Frontal cortex (tissue), 4 donors: ENCODE data around the gene ZNF609. TPM values are rescaled to one million over a fixed set of nuclear protein-coding genes. Genes with fewer than 3 reads are reported as not detected.

Experiments
- DNase-seq, 2 donors: peaks; one replicate each; pipeline ENCODE4 v3.0.0; 2012; ENCODE audit warnings: low spot score in 2 of 2
- FAIRE-seq: peaks from 2 replicates; lab custom pipeline; 2012; peaks lifted over from hg19 to GRCh38; lab: Jason Lieb, UNC
- total RNA-seq: library from RNA; depleted of rRNA; stranded (reverse); fragments of >200 nt; gene quantifications from one replicate; pipeline ENCODE4 v1.2.3, GENCODE V29; 2014
- donor health status: control.
- donor health status: control.
- donor health status: control.

Gene ZNF609
- total RNA-seq, 1 donor from 2014 or later = 26.9 TPM

- FAIRE-seq (no peak), DNase-seq (no peak)
These were observed 6.7 kb upstream of the ZNF609 start for GRCh38 chr15:64453689-64454037.

- no peak for DNase-seq
- no peak for FAIRE-seq
These were observed 6.1 kb upstream of the ZNF609 start for GRCh38 chr15:64454282-64454681.

- FAIRE-seq = no peak
- no peak for DNase-seq
These were observed 4.4 kb upstream of the ZNF609 start for GRCh38 chr15:64455961-64456371.

GRCh38 chr15:64456634-64457108, 3.7 kb upstream of the ZNF609 start:
- no peak for DNase-seq
- no peak for FAIRE-seq

GRCh38 chr15:64459066-64459781, 1.2 kb upstream of the ZNF609 start:
- no peak for FAIRE-seq
- no peak for DNase-seq

- peak; percentile 50 to 64 for DNase-seq
- no peak for FAIRE-seq
These were observed 644 bp downstream of the ZNF609 start for GRCh38 chr15:64460724-64461720.

- FAIRE-seq (no peak), DNase-seq (peak in 1 of 2 donors; percentile 58)
These were observed 1.4 kb downstream of the ZNF609 start for GRCh38 chr15:64461721-64462162.

GRCh38 chr15:64462492-64462891, 2.1 kb downstream of the ZNF609 start:
- FAIRE-seq = no peak
- no peak for DNase-seq

GRCh38 chr15:64464276-64465005, 4.1 kb downstream of the ZNF609 start:
- DNase-seq (no peak), FAIRE-seq (no peak)

GRCh38 chr15:64466408-64467141, 6.2 kb downstream of the ZNF609 start:
- DNase-seq = no peak
- no peak for FAIRE-seq

GRCh38 chr15:64472161-64472560, 11.8 kb downstream of the ZNF609 start:
- FAIRE-seq (no peak), DNase-seq (no peak)

- DNase-seq (no peak), FAIRE-seq (no peak)
These were observed 14.5 kb downstream of the ZNF609 start for GRCh38 chr15:64474846-64475245.

GRCh38 chr15:64476550-64476949, 16.2 kb downstream of the ZNF609 start:
- DNase-seq = no peak
- no peak for FAIRE-seq

- DNase-seq (no peak), FAIRE-seq (no peak)
These were observed 18.5 kb downstream of the ZNF609 start for GRCh38 chr15:64478863-64479262.

- FAIRE-seq (no peak), DNase-seq (no peak)
These were observed 20.5 kb downstream of the ZNF609 start for GRCh38 chr15:64480891-64481290.

- FAIRE-seq = no peak
- DNase-seq = no peak
These were observed 23.4 kb downstream of the ZNF609 start for GRCh38 chr15:64483749-64484148.

- FAIRE-seq (no peak), DNase-seq (no peak)
These were observed 25.4 kb downstream of the ZNF609 start for GRCh38 chr15:64485796-64486195.

GRCh38 chr15:64490598-64491259, 30.4 kb downstream of the ZNF609 start:
- DNase-seq = no peak
- FAIRE-seq = no peak

- DNase-seq (no peak), FAIRE-seq (no peak)
These were observed 33.3 kb downstream of the ZNF609 start for GRCh38 chr15:64493641-64494040.
